HepG2 (cell line): Measurements from ENCODE around the gene GRAMD2A. TPM values are rescaled to one million over a fixed set of nuclear protein-coding genes. Genes with fewer than 3 reads are reported as not detected.

Source experiments
- BCLAF1 ChIP-seq: fragments of 450-650 bp; IDR thresholded peaks from 2 replicates; pipeline ENCODE4 v1.6.1; 2017; ENCODE audit warnings: mild to moderate bottlenecking
- CREB1 ChIP-seq, 2 experiments: fragments of 450-650 bp in 1 of 2; IDR thresholded peaks; 2 replicates each; pipeline ENCODE4 v1.6.1; 2016 to 2017; ENCODE audit warnings: control low read depth in 1 of 2, mild to moderate bottlenecking in 1 of 2, missing compliant biosample characterization in 1 of 2, missing genetic modification characterization in 1 of 2
- CREBL2 ChIP-seq: sonication (generic); formaldehyde crosslinking; IDR thresholded peaks from 2 replicates; pipeline ENCODE4 v1.8.1; 2023; ENCODE audit warnings: missing genetic modification reagents, mild to moderate bottlenecking, borderline replicate concordance
- CSRNP1 ChIP-seq: sonication (generic); formaldehyde crosslinking; IDR thresholded peaks from 2 replicates; pipeline ENCODE4 v1.8.1; 2023; ENCODE audit warnings: mild to moderate bottlenecking, missing genetic modification reagents
- HNF4A ChIP-seq: sonication (generic); formaldehyde crosslinking; IDR thresholded peaks from 2 replicates; pipeline ENCODE4 v1.4.0; 2020; ENCODE audit warnings: missing genetic modification reagents
- NAIF1 ChIP-seq: sonication (generic); formaldehyde crosslinking; IDR thresholded peaks from 2 replicates; pipeline ENCODE4 v1.5.0; 2020; ENCODE audit warnings: mild to moderate bottlenecking, missing genetic modification reagents, borderline replicate concordance
- NFKBIZ ChIP-seq: IDR thresholded peaks from 2 replicates; pipeline ENCODE4 v1.6.1; 2018; ENCODE audit warnings: missing genetic modification reagents, missing compliant biosample characterization
- RFX3 ChIP-seq: IDR thresholded peaks from 2 replicates; pipeline ENCODE4 v1.6.1; 2016; ENCODE audit warnings: missing biosample characterization, missing genetic modification reagents
- RFX5 ChIP-seq: IDR thresholded peaks from 2 replicates; pipeline ENCODE4 v1.6.1; 2011; ENCODE audit warnings: low read depth, low read length, improper control_type of control experiment
- RXRA ChIP-seq: sonication (generic); formaldehyde crosslinking; IDR thresholded peaks from 2 replicates; pipeline ENCODE4 v1.5.1; 2020; ENCODE audit warnings: missing genetic modification reagents
- ZHX1 ChIP-seq: sonication (generic); formaldehyde crosslinking; IDR thresholded peaks from 2 replicates; pipeline ENCODE4 v1.8.1; 2022; ENCODE audit warnings: low read depth, mild to moderate bottlenecking, missing genetic modification reagents
- ZNF709 ChIP-seq: sonication (generic); formaldehyde crosslinking; IDR thresholded peaks from 2 replicates; pipeline ENCODE4 v1.5.0; 2020; ENCODE audit warnings: mild to moderate bottlenecking, missing genetic modification reagents
- ZNF772 ChIP-seq: sonication (generic); formaldehyde crosslinking; IDR thresholded peaks from 2 replicates; pipeline ENCODE4 v1.5.0; 2020; ENCODE audit warnings: mild to moderate bottlenecking, missing genetic modification reagents
- ZNF777 ChIP-seq: sonication (generic); formaldehyde crosslinking; IDR thresholded peaks from 2 replicates; pipeline ENCODE4 v1.4.0; 2020; ENCODE audit warnings: missing genetic modification reagents
- polyA plus RNA-seq, 8 experiments: library from polyadenylated mRNA; depleted of rRNA in 3 of 8; stranded (reverse) in 7 of 8; unstranded in 1 of 8; fragments of >200 nt; fragmentation: Illumina TruSeq in 4 of 8; extraction: Trizol in 4 of 8; gene quantifications; 2 replicates each; pipeline versions ENCODE4 v1.2.1 to v1.2.3, GENCODE V29; 2011 to 2016; ENCODE audit warnings: low read depth in 4 of 8, missing spikeins in 1 of 8, mixed read lengths in 1 of 8; ENCODE audit not compliant: insufficient read depth in 1 of 8
- total RNA-seq, 5 experiments: library from RNA; depleted of rRNA; stranded (reverse); fragments of >200 nt; fragmentation: Illumina TruSeq; extraction: Trizol; gene quantifications; 2 replicates each; pipeline ENCODE4 v1.2.3, GENCODE V29; 2016; ENCODE audit warnings: low read depth in 1 of 5

Gene GRAMD2A
- total and polyA plus RNA-seq, 2 of the 13 experiments (the other 11 are each of a cell fraction or from before 2014, with no cell fraction given) = 0.04 TPM; not detected in 1

GRCh38 chr15:72230197-72231065 is 32.8 kb upstream of the GRAMD2A start (continued):
- TF ChIP-seq CREB1 (IDR thresholded peaks at IDR 0.05) (no peak), CREB1 (CRISPR knock-in tag; IDR thresholded peaks at IDR 0.05) (no peak), ZHX1 (no peak), NAIF1 (CRISPR knock-in tag) (no peak), ZNF772 (CRISPR knock-in tag) (no peak), CREBL2 (CRISPR knock-in tag) (no peak), ZNF709 (CRISPR knock-in tag) (0 out of 2 replicates have a peak, but pooled peaks have one; percentile 57), HNF4A (CRISPR knock-in tag) (no peak), RFX3 (no peak), BCLAF1 (no peak), CSRNP1 (CRISPR knock-in tag) (peak; percentile 3; the same call in 1 of the 2 replicates), NFKBIZ (CRISPR knock-in tag) (no peak), RXRA (CRISPR knock-in tag) (no peak), RFX5 (no peak), ZNF777 (CRISPR knock-in tag) (0 out of 2 replicates have a peak, but pooled peaks have one; percentile 23)
